ENCODE measurements around the gene KCNA10. TPM values are rescaled to one million over a fixed set of nuclear protein-coding genes. Genes with fewer than 3 reads are reported as not detected.

Gene KCNA10
- total and polyA plus RNA-seq, 2 of the 13 experiments (the other 11 are each of a cell fraction or from before 2014, with no cell fraction given) = not detected

DNA sequence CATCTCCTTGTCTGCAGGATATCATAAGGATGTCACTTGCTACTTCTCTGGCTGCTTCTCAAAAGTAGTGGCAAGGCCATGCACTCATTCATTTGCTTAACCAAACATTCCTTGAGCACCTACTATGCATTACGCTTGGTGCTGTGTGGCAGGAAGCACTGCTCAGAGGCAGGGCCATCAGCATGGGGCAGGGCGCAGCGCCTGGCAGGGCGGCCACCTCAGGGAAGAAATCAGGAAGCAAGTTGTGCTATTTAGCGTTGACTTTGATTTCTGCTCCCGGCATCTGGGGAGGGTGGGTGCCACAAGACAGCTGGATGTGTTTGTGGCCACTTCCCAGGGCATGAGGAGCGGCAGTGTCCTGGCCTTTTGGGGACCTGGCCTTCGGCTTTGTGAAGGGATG, 40.1 kb downstream of the KCNA10 start:
- no TSS peak for BruUV-seq (replicated peaks)
- ATAC-seq = no peak
- Histone ChIP-seq H3K4me1 (ENCODE audit: insufficient read depth, low read length) (no peaks in the 10 kb centered on the region), H3K4me3 (replicated peaks in 1 of 3; ENCODE audit: insufficient read depth in 1 of 3, low read depth in 2 of 3, low read length in 3 of 3) (no peak overlapping the region), H3K27me3 (ENCODE audit: control insufficient read depth in 1 of 2, insufficient read depth in 2 of 2, low read length in 2 of 2) (no peaks in the 10 kb centered on the region; a peak in 1 of 5 replicates), H3K4me2 (ENCODE audit: low read depth, low read length) (no peak overlapping the region), H3K9me3 (ENCODE audit: low read length) (no peaks in the 10 kb centered on the region), H3K27ac (ENCODE audit: extremely low read length, insufficient read depth, low read length) (no peak overlapping the region), H4K20me1 (ENCODE audit: insufficient read depth, low read length) (no peaks in the 10 kb centered on the region), H2AFZ (ENCODE audit: low read length) (no peak overlapping the region), H3K79me2 (ENCODE audit: insufficient read depth, low read length) (no peaks in the 10 kb centered on the region), H3K9ac (ENCODE audit: insufficient read depth, low read depth, low read length) (no peak overlapping the region), H3K36me3 (replicated peaks in 1 of 2; ENCODE audit: control insufficient read depth in 1 of 2, insufficient read depth in 2 of 2, low read length in 2 of 2) (no peaks in the 10 kb centered on the region)
- no peak for TF ChIP-seq SNAI1 (CRISPR knock-in tag; IDR thresholded peaks at IDR 0.05; ENCODE audit: borderline replicate concordance)
- TF ChIP-seq KLF12 (CRISPR knock-in tag; IDR thresholded peaks at IDR 0.05; ENCODE audit: borderline replicate concordance) = no peak
- TF ChIP-seq, protein P1, sequence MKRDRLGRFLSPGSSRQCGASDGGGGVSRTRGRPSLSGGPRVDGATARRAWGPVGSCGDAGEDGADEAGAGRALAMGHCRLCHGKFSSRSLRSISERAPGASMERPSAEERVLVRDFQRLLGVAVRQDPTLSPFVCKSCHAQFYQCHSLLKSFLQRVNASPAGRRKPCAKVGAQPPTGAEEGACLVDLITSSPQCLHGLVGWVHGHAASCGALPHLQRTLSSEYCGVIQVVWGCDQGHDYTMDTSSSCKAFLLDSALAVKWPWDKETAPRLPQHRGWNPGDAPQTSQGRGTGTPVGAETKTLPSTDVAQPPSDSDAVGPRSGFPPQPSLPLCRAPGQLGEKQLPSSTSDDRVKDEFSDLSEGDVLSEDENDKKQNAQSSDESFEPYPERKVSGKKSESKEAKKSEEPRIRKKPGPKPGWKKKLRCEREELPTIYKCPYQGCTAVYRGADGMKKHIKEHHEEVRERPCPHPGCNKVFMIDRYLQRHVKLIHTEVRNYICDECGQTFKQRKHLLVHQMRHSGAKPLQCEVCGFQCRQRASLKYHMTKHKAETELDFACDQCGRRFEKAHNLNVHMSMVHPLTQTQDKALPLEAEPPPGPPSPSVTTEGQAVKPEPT (CRISPR knock-in tag; IDR thresholded peaks at IDR 0.05; ENCODE audit: low read depth) = no peak
- no peak for TF ChIP-seq ZMYM3 (CRISPR knock-in tag; IDR thresholded peaks at IDR 0.05)
- TF ChIP-seq SAFB2 (CRISPR knock-in tag; IDR thresholded peaks at IDR 0.05; ENCODE audit: borderline replicate concordance, low read depth) = no peak
- no peak for TF ChIP-seq RBM39 (IDR thresholded peaks at IDR 0.05; ENCODE audit: low read depth, low read length, poor library complexity, severe bottlenecking)
- TF ChIP-seq, protein P2, sequence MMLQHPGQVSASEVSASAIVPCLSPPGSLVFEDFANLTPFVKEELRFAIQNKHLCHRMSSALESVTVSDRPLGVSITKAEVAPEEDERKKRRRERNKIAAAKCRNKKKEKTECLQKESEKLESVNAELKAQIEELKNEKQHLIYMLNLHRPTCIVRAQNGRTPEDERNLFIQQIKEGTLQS (CRISPR knock-in tag; IDR thresholded peaks at IDR 0.05) = no peak
- no peak for TF ChIP-seq ZNF614 (CRISPR knock-in tag; IDR thresholded peaks at IDR 0.05; ENCODE audit: borderline replicate concordance)
- TF ChIP-seq, protein P3, sequence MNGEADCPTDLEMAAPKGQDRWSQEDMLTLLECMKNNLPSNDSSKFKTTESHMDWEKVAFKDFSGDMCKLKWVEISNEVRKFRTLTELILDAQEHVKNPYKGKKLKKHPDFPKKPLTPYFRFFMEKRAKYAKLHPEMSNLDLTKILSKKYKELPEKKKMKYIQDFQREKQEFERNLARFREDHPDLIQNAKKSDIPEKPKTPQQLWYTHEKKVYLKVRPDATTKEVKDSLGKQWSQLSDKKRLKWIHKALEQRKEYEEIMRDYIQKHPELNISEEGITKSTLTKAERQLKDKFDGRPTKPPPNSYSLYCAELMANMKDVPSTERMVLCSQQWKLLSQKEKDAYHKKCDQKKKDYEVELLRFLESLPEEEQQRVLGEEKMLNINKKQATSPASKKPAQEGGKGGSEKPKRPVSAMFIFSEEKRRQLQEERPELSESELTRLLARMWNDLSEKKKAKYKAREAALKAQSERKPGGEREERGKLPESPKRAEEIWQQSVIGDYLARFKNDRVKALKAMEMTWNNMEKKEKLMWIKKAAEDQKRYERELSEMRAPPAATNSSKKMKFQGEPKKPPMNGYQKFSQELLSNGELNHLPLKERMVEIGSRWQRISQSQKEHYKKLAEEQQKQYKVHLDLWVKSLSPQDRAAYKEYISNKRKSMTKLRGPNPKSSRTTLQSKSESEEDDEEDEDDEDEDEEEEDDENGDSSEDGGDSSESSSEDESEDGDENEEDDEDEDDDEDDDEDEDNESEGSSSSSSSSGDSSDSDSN (CRISPR knock-in tag; IDR thresholded peaks at IDR 0.05) = no peak
- no peak for TF ChIP-seq IKZF4 (CRISPR knock-in tag; IDR thresholded peaks at IDR 0.05; ENCODE audit: borderline replicate concordance, low read depth, not compliant biosample characterization)
- no peak for TF ChIP-seq ZNF879 (CRISPR knock-in tag; IDR thresholded peaks at IDR 0.05)
- TF ChIP-seq MXI1 (IDR thresholded peaks at IDR 0.05; ENCODE audit: borderline replicate concordance, low read depth, low read length) = no peak
- TF ChIP-seq GZF1 (CRISPR knock-in tag; IDR thresholded peaks at IDR 0.05) = no peak
- TF ChIP-seq, protein P4, sequence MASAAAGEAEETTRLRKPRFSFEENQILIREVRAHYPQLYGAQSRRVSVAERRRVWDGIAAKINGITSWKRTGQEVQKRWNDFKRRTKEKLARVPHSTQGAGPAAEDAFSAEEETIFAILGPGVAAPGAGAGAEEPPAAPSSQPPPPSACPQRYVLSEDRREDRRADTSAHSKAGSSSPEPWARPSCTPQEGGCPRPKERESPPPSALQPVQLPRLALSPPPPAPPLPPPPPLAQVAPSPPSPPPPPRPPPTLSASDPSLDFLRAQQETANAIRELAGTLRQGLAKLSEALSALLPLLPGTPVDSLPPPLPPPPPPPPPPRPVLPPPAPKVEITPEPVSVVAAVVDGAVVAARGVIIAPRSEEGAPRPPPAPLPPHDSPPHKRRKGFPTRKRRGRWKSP (CRISPR knock-in tag; IDR thresholded peaks at IDR 0.05) = no peak
- no peak for TF ChIP-seq ZNF232 (CRISPR knock-in tag; IDR thresholded peaks at IDR 0.05; ENCODE audit: borderline replicate concordance)
- TF ChIP-seq KLF15 (CRISPR knock-in tag; IDR thresholded peaks at IDR 0.05; ENCODE audit: borderline replicate concordance) = no peak
- TF ChIP-seq RCOR2 (CRISPR knock-in tag; IDR thresholded peaks at IDR 0.05) = no peak
- POLR2A ChIA-PET = no interaction called here
- intact Hi-C loops (cut with micrococcal nuclease; ENCODE audit: unreplicated experiment) = no loop called here
- DNase-seq (ENCODE audit: low spot score) = no peak
- in situ Hi-C loops (cut with HindIII; ENCODE audit: extremely low pct_ligation_motif_present, low pct_unique_long_range_greater_than_20kb) = no loop called here
- WGBS (ENCODE audit: low lambda C conversion rate) = 73% methylated on average over 8 of the region's 8 CpGs
- CTCF ChIA-PET (ENCODE audit: low intra/inter-chr PET ratio, low total read pairs) = no interaction called here
- FAIRE-seq = no peak

Data from HepG2 (cell line).